Mesothelial cell of epicardium (in vitro differentiated cells): ENCODE data around the gene CEP131. TPM values are rescaled to one million over a fixed set of nuclear protein-coding genes. Genes with fewer than 3 reads are reported as not detected.

ENCODE experiments used
- DNase-seq, 2 experiments: peaks; one replicate each; pipeline ENCODE4 v3.0.0; 2021; ENCODE audit warnings: low spot score in 2 of 2; ENCODE audit not compliant: unreplicated experiment in 2 of 2
- H3K27ac Mint-ChIP-seq: 2 replicates; pipeline ENCODE4 v1.8.0; 2021; ENCODE audit warnings: mixed read lengths
- H3K27me3 Mint-ChIP-seq: 2 replicates; pipeline ENCODE4 v1.8.0; 2021; ENCODE audit warnings: low read depth, mixed read lengths
- H3K36me3 Mint-ChIP-seq: 2 replicates; pipeline ENCODE4 v1.8.0; 2021; ENCODE audit warnings: mixed read lengths
- H3K4me1 Mint-ChIP-seq: 2 replicates; pipeline ENCODE4 v1.8.0; 2021; ENCODE audit warnings: mixed read lengths
- H3K4me3 Mint-ChIP-seq: 2 replicates; pipeline ENCODE4 v1.8.0; 2021; ENCODE audit warnings: mild to moderate bottlenecking, moderate library complexity, mixed read lengths
- H3K9me3 Mint-ChIP-seq: 2 replicates; pipeline ENCODE4 v1.8.0; 2021; ENCODE audit warnings: mixed read lengths
- CTCF ChIP-seq: fragments of 200-600 bp; sonication (generic); IDR thresholded peaks from one replicate; pipeline ENCODE4 v1.5.0; 2021; ENCODE audit warnings: antibody characterized with exemption; ENCODE audit not compliant: unreplicated experiment
- total RNA-seq: library from RNA; stranded (reverse); gene quantifications from 3 replicates; pipeline ENCODE4 v1.2.1, GENCODE V29; 2021

The CEP131 gene
- total RNA-seq, 1 donor from 2014 or later, result 27.3 TPM

- peaks cover 3% of the 10 kb centered on the region for H3K9me3 Mint-ChIP-seq
- H3K27ac Mint-ChIP-seq, result no peak overlapping the region
- peaks cover 3% of the 10 kb centered on the region for H3K4me1 Mint-ChIP-seq
- H3K36me3 Mint-ChIP-seq, result no peaks in the 10 kb centered on the region
- H3K4me3 Mint-ChIP-seq, result no peak overlapping the region
- TF ChIP-seq CTCF, result no peak
- DNase-seq, result no peak
- peaks cover 2% of the 10 kb centered on the region for H3K27me3 Mint-ChIP-seq
Measured at GRCh38 chr17:81143717-81144422, 78.9 kb downstream of the CEP131 start.

- H3K9me3 Mint-ChIP-seq, result peaks cover 3% of the 10 kb centered on the region
- no peaks in the 10 kb centered on the region for H3K36me3 Mint-ChIP-seq
- DNase-seq, result no peak
- no peaks in the 10 kb centered on the region for H3K27me3 Mint-ChIP-seq
- H3K27ac Mint-ChIP-seq, result no peak overlapping the region
- no peak for TF ChIP-seq CTCF
- H3K4me3 Mint-ChIP-seq, result no peak overlapping the region
- H3K4me1 Mint-ChIP-seq, result peaks cover 3% of the 10 kb centered on the region
Measured at GRCh38 chr17:81143200-81143527, 79.6 kb downstream of the CEP131 start.

DNA sequence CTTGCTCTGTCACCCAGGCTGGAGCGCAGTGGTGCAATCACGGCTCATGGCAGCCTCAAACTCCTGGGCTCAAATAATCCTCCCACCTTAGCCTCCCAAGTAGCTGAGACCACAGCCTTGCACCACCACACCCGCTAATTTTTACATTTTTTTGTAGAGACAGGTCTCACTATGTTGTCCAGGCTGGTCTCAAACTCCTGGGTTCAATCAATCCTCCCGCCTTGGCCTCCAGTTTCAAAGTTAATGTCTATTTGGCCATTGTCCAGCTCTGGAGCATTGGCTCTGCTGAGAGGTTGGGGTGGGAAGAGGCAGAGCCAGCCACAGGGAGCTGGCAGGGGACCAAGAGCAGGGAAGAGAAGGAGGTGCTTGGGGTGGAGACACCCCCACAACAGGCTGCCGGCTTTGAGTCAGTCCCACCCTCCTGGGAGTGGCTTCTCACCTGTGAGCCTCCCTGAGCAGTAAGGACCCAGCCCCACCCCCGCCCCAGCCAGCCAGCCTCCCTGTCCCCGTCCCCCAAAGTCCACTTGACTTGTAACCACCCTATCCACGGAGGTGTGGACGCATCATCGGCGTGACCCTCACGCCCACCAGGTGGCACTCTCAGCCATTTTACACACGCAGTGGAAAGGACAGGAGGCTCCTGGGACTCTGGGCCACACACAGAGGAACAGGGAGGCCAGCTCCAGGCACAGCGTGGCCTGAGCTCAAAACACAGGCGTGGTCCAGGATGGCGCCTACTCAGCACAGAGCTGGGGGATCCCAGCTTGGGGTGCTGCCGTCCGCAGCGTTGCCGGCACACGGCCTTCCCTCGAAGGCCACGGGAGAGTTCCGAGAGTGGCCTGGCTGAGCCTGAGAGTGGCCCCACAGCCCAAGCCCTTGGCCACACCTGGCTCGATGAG, 80.2 kb downstream of the CEP131 start:
- peak; percentile 52 for TF ChIP-seq CTCF
- H3K9me3 Mint-ChIP-seq, result peaks cover 3% of the 10 kb centered on the region
- H3K4me1 Mint-ChIP-seq, result peaks cover 3% of the 10 kb centered on the region
- H3K27me3 Mint-ChIP-seq, result no peaks in the 10 kb centered on the region
- no peak overlapping the region for H3K27ac Mint-ChIP-seq
- H3K36me3 Mint-ChIP-seq, result no peaks in the 10 kb centered on the region
- DNase-seq, result peak in 1 of 2 experiments; percentile 76
- H3K4me3 Mint-ChIP-seq, result no peak overlapping the region

GRCh38 chr17:81140695-81141094, 82.1 kb downstream of the CEP131 start:
- H3K9me3 Mint-ChIP-seq, result no peaks in the 10 kb centered on the region
- no peak for TF ChIP-seq CTCF
- H3K27me3 Mint-ChIP-seq, result no peaks in the 10 kb centered on the region
- no peak for DNase-seq
- H3K4me3 Mint-ChIP-seq, result no peak overlapping the region
- H3K4me1 Mint-ChIP-seq, result peaks cover 3% of the 10 kb centered on the region
- H3K27ac Mint-ChIP-seq, result no peak overlapping the region
- H3K36me3 Mint-ChIP-seq, result no peaks in the 10 kb centered on the region

DNA sequence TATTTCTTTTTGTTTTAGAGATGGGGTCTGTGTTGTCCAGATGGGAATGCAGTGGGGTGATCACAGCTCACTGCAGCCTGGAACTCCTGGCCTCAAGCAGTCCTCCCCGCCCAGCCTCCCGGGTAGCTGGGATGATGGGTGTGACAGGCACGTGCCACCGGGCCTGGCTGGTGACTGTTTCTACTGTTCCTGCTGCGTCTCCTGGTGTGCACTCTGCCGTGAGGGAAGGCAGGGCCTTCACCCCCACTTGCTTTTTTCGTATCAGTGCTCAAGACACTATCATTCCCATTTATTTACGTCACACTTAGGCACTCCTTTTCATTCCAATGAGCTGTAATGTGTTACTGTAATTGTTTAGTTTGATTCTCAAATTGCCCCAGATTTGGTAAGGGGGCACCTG, 82.7 kb downstream of the CEP131 start:
- H3K27me3 Mint-ChIP-seq, result no peaks in the 10 kb centered on the region
- H3K9me3 Mint-ChIP-seq, result no peaks in the 10 kb centered on the region
- H3K4me1 Mint-ChIP-seq, result peaks cover 3% of the 10 kb centered on the region
- DNase-seq, result no peak
- H3K27ac Mint-ChIP-seq, result peak overlapping the region; percentile 30
- no peaks in the 10 kb centered on the region for H3K36me3 Mint-ChIP-seq
- TF ChIP-seq CTCF, result no peak
- H3K4me3 Mint-ChIP-seq, result no peak overlapping the region

Other genes starting within 250 kb of the CEP131 start
- 23.1 to 26.9 TPM (median 26.5 TPM) in 3 replicates for gene CHMP6, start 231.1 kb downstream of the CEP131 start, total RNA-seq
- 46.5 to 48.9 TPM (median 47.6 TPM) in 3 replicates for gene BAIAP2, start 187.8 kb downstream of the CEP131 start, total RNA-seq
- gene PVALEF, start 57.5 kb downstream of the CEP131 start, total RNA-seq, result 0.22 to 0.62 TPM (median 0.47 TPM) in 3 replicates
- gene AATK, start 56.7 kb downstream of the CEP131 start, total RNA-seq, result 14.8 to 17.3 TPM (median 15.2 TPM) in 3 replicates
- 44.6 to 49.2 TPM (median 45.0 TPM) in 3 replicates for gene TEPSIN, start 16.1 kb upstream of the CEP131 start, total RNA-seq
- 46.8 to 47.6 TPM (median 47.3 TPM) in 3 replicates for gene NDUFAF8, start 16.4 kb upstream of the CEP131 start, total RNA-seq
- gene SLC38A10, start 72.3 kb upstream of the CEP131 start, total RNA-seq, result 96.6 to 105 TPM (median 103 TPM) in 3 replicates
- 34.9 to 36.4 TPM (median 35.1 TPM) in 3 replicates for gene BAHCC1, start 172.5 kb upstream of the CEP131 start, total RNA-seq